Measurements from ENCODE around the gene BMP8B.

DNA sequence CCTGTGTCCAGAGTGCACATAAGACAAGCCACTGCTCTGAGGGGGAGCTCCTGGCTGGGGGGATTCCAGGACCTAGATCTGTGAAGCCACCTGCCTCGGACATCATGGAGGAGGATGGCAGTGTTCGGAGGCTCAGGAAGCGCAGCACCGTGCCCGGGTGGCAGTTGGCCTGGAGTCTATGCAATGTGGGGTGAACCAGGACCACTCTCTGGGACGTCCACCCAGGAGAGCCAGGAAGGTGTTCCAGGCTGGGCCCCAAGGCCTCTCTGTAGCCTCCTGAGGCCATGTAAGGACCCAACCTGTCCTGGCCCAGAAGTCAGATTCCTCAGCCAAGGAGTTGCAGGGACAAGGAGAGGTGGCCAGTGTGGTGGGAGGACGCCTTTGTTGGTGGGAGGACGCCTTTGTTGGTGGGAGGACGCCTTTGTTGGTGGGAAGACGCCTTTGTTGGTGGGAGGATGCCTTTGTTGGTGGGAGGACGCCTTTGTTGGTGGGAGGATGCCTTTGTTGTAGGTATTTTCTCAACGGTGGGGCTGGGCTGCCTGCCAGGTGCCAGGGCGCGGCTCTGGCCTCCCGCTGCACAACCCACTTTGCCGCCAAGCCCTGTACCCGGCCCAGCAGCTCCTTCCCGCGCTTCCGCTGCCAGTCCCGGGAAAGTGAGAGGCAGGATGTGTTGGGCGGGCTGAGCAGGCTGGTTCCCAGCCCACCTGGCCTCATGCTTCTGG is 30.6 kb upstream of the BMP8B start:
- TF ChIP-seq GABPA (IDR thresholded peaks at IDR 0.05; ENCODE audit: low read depth), result no peak
- TF ChIP-seq, protein P1, sequence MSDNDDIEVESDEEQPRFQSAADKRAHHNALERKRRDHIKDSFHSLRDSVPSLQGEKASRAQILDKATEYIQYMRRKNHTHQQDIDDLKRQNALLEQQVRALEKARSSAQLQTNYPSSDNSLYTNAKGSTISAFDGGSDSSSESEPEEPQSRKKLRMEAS (IDR thresholded peaks at IDR 0.05; ENCODE audit: low read depth), result no peak
- no peak for TF ChIP-seq POLR2AphosphoS5 (IDR thresholded peaks at IDR 0.05; ENCODE audit: low read depth, low read length)
- TF ChIP-seq RCOR1 (IDR thresholded peaks at IDR 0.05; ENCODE audit: low read length), result no peak
- TF ChIP-seq, protein P2, sequence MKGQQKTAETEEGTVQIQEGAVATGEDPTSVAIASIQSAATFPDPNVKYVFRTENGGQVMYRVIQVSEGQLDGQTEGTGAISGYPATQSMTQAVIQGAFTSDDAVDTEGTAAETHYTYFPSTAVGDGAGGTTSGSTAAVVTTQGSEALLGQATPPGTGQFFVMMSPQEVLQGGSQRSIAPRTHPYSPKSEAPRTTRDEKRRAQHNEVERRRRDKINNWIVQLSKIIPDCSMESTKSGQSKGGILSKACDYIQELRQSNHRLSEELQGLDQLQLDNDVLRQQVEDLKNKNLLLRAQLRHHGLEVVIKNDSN (IDR thresholded peaks at IDR 0.05; ENCODE audit: borderline replicate concordance, low read depth), result no peak
- TF ChIP-seq EP300 (IDR thresholded peaks at IDR 0.05; ENCODE audit: borderline replicate concordance in 1 of 2, low read depth in 1 of 2, low read length in 1 of 2), result no peak
- TF ChIP-seq, protein P3, sequence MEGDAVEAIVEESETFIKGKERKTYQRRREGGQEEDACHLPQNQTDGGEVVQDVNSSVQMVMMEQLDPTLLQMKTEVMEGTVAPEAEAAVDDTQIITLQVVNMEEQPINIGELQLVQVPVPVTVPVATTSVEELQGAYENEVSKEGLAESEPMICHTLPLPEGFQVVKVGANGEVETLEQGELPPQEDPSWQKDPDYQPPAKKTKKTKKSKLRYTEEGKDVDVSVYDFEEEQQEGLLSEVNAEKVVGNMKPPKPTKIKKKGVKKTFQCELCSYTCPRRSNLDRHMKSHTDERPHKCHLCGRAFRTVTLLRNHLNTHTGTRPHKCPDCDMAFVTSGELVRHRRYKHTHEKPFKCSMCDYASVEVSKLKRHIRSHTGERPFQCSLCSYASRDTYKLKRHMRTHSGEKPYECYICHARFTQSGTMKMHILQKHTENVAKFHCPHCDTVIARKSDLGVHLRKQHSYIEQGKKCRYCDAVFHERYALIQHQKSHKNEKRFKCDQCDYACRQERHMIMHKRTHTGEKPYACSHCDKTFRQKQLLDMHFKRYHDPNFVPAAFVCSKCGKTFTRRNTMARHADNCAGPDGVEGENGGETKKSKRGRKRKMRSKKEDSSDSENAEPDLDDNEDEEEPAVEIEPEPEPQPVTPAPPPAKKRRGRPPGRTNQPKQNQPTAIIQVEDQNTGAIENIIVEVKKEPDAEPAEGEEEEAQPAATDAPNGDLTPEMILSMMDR (IDR thresholded peaks at IDR 0.05), result no peak
- no peak for TF ChIP-seq RAD21 (IDR thresholded peaks at IDR 0.05; ENCODE audit: low read length)
- no peak for TF ChIP-seq GATA2 (CRISPR knock-in tag; IDR thresholded peaks at IDR 0.05)
- TF ChIP-seq, protein P4, sequence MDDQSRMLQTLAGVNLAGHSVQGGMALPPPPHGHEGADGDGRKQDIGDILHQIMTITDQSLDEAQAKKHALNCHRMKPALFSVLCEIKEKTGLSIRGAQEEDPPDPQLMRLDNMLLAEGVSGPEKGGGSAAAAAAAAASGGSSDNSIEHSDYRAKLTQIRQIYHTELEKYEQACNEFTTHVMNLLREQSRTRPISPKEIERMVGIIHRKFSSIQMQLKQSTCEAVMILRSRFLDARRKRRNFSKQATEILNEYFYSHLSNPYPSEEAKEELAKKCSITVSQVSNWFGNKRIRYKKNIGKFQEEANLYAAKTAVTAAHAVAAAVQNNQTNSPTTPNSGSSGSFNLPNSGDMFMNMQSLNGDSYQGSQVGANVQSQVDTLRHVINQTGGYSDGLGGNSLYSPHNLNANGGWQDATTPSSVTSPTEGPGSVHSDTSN (IDR thresholded peaks at IDR 0.05), result no peak
- TF ChIP-seq, protein P5, sequence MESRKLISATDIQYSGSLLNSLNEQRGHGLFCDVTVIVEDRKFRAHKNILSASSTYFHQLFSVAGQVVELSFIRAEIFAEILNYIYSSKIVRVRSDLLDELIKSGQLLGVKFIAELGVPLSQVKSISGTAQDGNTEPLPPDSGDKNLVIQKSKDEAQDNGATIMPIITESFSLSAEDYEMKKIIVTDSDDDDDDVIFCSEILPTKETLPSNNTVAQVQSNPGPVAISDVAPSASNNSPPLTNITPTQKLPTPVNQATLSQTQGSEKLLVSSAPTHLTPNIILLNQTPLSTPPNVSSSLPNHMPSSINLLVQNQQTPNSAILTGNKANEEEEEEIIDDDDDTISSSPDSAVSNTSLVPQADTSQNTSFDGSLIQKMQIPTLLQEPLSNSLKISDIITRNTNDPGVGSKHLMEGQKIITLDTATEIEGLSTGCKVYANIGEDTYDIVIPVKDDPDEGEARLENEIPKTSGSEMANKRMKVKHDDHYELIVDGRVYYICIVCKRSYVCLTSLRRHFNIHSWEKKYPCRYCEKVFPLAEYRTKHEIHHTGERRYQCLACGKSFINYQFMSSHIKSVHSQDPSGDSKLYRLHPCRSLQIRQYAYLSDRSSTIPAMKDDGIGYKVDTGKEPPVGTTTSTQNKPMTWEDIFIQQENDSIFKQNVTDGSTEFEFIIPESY (IDR thresholded peaks at IDR 0.05; ENCODE audit: borderline replicate concordance, low read depth), result no peak
